Subcutaneous preadipocyte (primary cell): ENCODE results near the gene TLR7. TPM values are rescaled to one million over a fixed set of nuclear protein-coding genes. Genes with fewer than 3 reads are reported as not detected.

Source experiments
- total RNA-seq: library from RNA; depleted of rRNA; stranded (reverse); fragments of >200 nt; gene quantifications from 2 replicates; pipeline ENCODE4 v1.2.3, GENCODE V29; 2012

The TLR7 gene
- total RNA-seq = not detected in 2 replicates

GRCh38 chrX:12866451-12867377 is at the start of gene TLR7:
TSS of gene TLR7 (plus strand) at chrX:12867072. CDS start at chrX:12867579, 507 bp downstream.

GRCh38 chrX:12906046-12906761 is 39.3 kb downstream of the TLR7 start, which contains the start of gene TLR8:
TSS of gene TLR8 (plus strand) at chrX:12906620. CDS start at chrX:12906707, 87 bp downstream.

Other genes starting within 250 kb of the TLR7 start
- gene PRPS2, start 75.7 kb upstream of the TLR7 start, total RNA-seq = 44.5 and 56.3 TPM in 2 replicates
- not detected in 2 replicates for gene TLR8, start 39.5 kb downstream of the TLR7 start, total RNA-seq
- 2,498 and 3,331 TPM in 2 replicates for gene TMSB4X, start 108.0 kb downstream of the TLR7 start, total RNA-seq
- gene FAM9C, start 177.5 kb downstream of the TLR7 start, total RNA-seq = not detected in 2 replicates